Esophagus muscularis mucosa (tissue), 4 donors: ENCODE data around the gene DISP3. TPM values are rescaled to one million over a fixed set of nuclear protein-coding genes. Genes with fewer than 3 reads are reported as not detected.

Experiments
- DNase-seq: peaks from one replicate; pipeline ENCODE4 v3.0.0-alpha.2; 2017; ENCODE audit errors: extremely low spot score
- H3K27ac ChIP-seq, 4 donors: fragments of 200-600 bp; sonication (generic); replicated peaks in 1 of 4; 1 replicate in 3 of 4; 2 replicates in 1 of 4; pipeline ENCODE4 v1.5.1; 2016 to 2019; ENCODE audit warnings: mild to moderate bottlenecking in 1 of 4
- H3K27me3 ChIP-seq, 4 donors: fragments of 200-600 bp; sonication (generic); one replicate each; pipeline versions ENCODE4 v1.5.1 to v1.6.0; 2016 to 2019
- H3K36me3 ChIP-seq, 4 donors: fragments of 200-600 bp; sonication (generic); one replicate each; pipeline ENCODE4 v1.5.1; 2016 to 2019
- H3K4me1 ChIP-seq, 4 donors: fragments of 200-600 bp; sonication (generic); one replicate each; pipeline ENCODE4 v1.5.1; 2016 to 2019
- H3K4me3 ChIP-seq, 4 donors: fragments of 200-600 bp; sonication (generic); 1 replicate in 2 of 4; 2 replicates in 2 of 4; pipeline ENCODE4 v1.5.1; 2016 to 2019; ENCODE audit warnings: mild to moderate bottlenecking in 4 of 4, moderate library complexity in 1 of 4
- H3K9me3 ChIP-seq, 4 donors: fragments of 200-600 bp; sonication (generic); 1 replicate in 3 of 4; 2 replicates in 1 of 4; pipeline ENCODE4 v1.5.1; 2016 to 2019
- CTCF ChIP-seq, 3 experiments: fragments of 200-600 bp in 2 of 3; fragments of 450-650 bp in 1 of 3; sonication (generic) in 2 of 3; IDR thresholded peaks; one replicate each; pipeline ENCODE4 v1.5.1; 2017 to 2019; ENCODE audit warnings: antibody characterized with exemption in 3 of 3, mild to moderate bottlenecking in 2 of 3, moderate library complexity in 1 of 3
- EP300 ChIP-seq: sonication (generic); formaldehyde crosslinking; IDR thresholded peaks from one replicate; pipeline ENCODE4 v1.6.1; 2017; ENCODE audit warnings: antibody characterized with exemption
- POLR2A ChIP-seq: fragments of 450-650 bp; IDR thresholded peaks from one replicate; pipeline ENCODE4 v1.6.1; 2017; ENCODE audit warnings: antibody characterized with exemption, moderate library complexity, mild to moderate bottlenecking, low read depth
- POLR2AphosphoS5 ChIP-seq, 2 donors: sonication (generic); formaldehyde crosslinking; IDR thresholded peaks; one replicate each; pipeline ENCODE4 v1.6.1; 2017; ENCODE audit warnings: antibody characterized with exemption in 2 of 2
- WGBS: methylation state at CpG from one replicate; pipeline ENCODE4 v1.1.5; 2018; 5-methylcytosine and 5-hydroxymethylcytosine counted together
- intact Hi-C: fragments of 100-400 bp; cut with DNase I; formaldehyde crosslinking; loops from one replicate; pipeline ENCODE4 v1.15.1; 2023
- total RNA-seq, 4 donors: library from RNA; depleted of rRNA; stranded (reverse); fragments of >200 nt; gene quantifications; one replicate each; pipeline versions ENCODE4 v1.1.0 to v1.2.1, GENCODE V29; 2016

The DISP3 gene
- total RNA-seq, 4 donors from 2014 or later, result not detected

- Histone ChIP-seq H3K4me3 (no peak overlapping the region), H3K36me3 (no peaks in the 10 kb centered on the region), H3K4me1 (no peaks in the 10 kb centered on the region), H3K27ac (no peak overlapping the region), H3K27me3 (peaks cover 0 to 82% (median 0%) of the 10 kb centered on the region in 4 donors), H3K9me3 (no peaks in the 10 kb centered on the region)
- intact Hi-C loops, result no loop called here
- DNase-seq, result no peak
- no peak for TF ChIP-seq POLR2AphosphoS5 (IDR thresholded peaks at IDR 0.05)
- WGBS, result 29% methylated on average over 1 of the region's 9 CpGs
These were observed 59.9 kb downstream of the DISP3 start for GRCh38 chr1:11538886-11539285.

- no peaks in the 10 kb centered on the region for H3K36me3 ChIP-seq
- H3K9me3 ChIP-seq, result no peaks in the 10 kb centered on the region
- no peak for TF ChIP-seq POLR2A
- TF ChIP-seq CTCF (IDR thresholded peaks at IDR 0.05), result no peak
- no peak for TF ChIP-seq POLR2AphosphoS5 (IDR thresholded peaks at IDR 0.05)
- TF ChIP-seq EP300, result no peak
- WGBS, result 55% methylated on average over 15 of the region's 18 CpGs
- H3K4me1 ChIP-seq, result no peaks in the 10 kb centered on the region
- no peak overlapping the region for H3K4me3 ChIP-seq
- H3K27ac ChIP-seq, result no peak overlapping the region
- peaks cover 0 to 84% (median 0%) of the 10 kb centered on the region in 4 donors for H3K27me3 ChIP-seq
- DNase-seq, result no peak
- intact Hi-C loops, result no loop called here
These were observed 61.2 kb downstream of the DISP3 start for GRCh38 chr1:11539850-11540772.

- H3K4me3 ChIP-seq, result no peak overlapping the region
- H3K36me3 ChIP-seq, result no peaks in the 10 kb centered on the region
- DNase-seq, result no peak
- intact Hi-C loops, result no loop called here
- no peak overlapping the region for H3K27ac ChIP-seq
- no peaks in the 10 kb centered on the region for H3K9me3 ChIP-seq
- WGBS, result 89% methylated on average over 12 of the region's 12 CpGs
- no peaks in the 10 kb centered on the region for H3K4me1 ChIP-seq
- H3K27me3 ChIP-seq, result peaks cover 0 to 84% (median 0%) of the 10 kb centered on the region in 4 donors
- TF ChIP-seq CTCF (IDR thresholded peaks at IDR 0.05), result no peak
- TF ChIP-seq POLR2A, result no peak
- TF ChIP-seq EP300, result no peak
- no peak for TF ChIP-seq POLR2AphosphoS5 (IDR thresholded peaks at IDR 0.05)
These were observed 61.8 kb downstream of the DISP3 start for GRCh38 chr1:11540773-11541160.

- Histone ChIP-seq H3K36me3 (no peaks in the 10 kb centered on the region), H3K27ac (no peak overlapping the region), H3K4me3 (no peak overlapping the region), H3K27me3 (peaks cover 0 to 83% (median 0%) of the 10 kb centered on the region in 4 donors), H3K9me3 (no peaks in the 10 kb centered on the region), H3K4me1 (no peaks in the 10 kb centered on the region)
- 88% methylated on average over 7 of the region's 7 CpGs for WGBS
- intact Hi-C loops, result no loop called here
- TF ChIP-seq EP300 (no peak), CTCF (IDR thresholded peaks at IDR 0.05) (no peak), POLR2A (no peak), POLR2AphosphoS5 (IDR thresholded peaks at IDR 0.05) (no peak)
- DNase-seq, result no peak
These were observed 62.3 kb downstream of the DISP3 start for GRCh38 chr1:11541236-11541635.

GRCh38 chr1:11541956-11542355, 63.0 kb downstream of the DISP3 start:
- TF ChIP-seq CTCF (IDR thresholded peaks at IDR 0.05), result no peak
- TF ChIP-seq EP300, result no peak
- no peak for TF ChIP-seq POLR2A
- no peak for TF ChIP-seq POLR2AphosphoS5 (IDR thresholded peaks at IDR 0.05)
- Histone ChIP-seq H3K27ac (no peak overlapping the region), H3K4me1 (no peaks in the 10 kb centered on the region), H3K9me3 (no peaks in the 10 kb centered on the region), H3K4me3 (no peak overlapping the region), H3K36me3 (no peaks in the 10 kb centered on the region), H3K27me3 (peaks cover 0 to 84% (median 0%) of the 10 kb centered on the region in 4 donors)
- intact Hi-C loops, result no loop called here
- 65% methylated on average over 7 of the region's 7 CpGs for WGBS
- no peak for DNase-seq
